Measurements from ENCODE around the gene CLCN6. TPM values are rescaled to one million over a fixed set of nuclear protein-coding genes. Genes with fewer than 3 reads are reported as not detected.

The CLCN6 gene
- polyA plus RNA-seq, 1 donor (not counting 4 experiments of a cell fraction or from before 2014, with no cell fraction given), result 7.4 TPM

DNA sequence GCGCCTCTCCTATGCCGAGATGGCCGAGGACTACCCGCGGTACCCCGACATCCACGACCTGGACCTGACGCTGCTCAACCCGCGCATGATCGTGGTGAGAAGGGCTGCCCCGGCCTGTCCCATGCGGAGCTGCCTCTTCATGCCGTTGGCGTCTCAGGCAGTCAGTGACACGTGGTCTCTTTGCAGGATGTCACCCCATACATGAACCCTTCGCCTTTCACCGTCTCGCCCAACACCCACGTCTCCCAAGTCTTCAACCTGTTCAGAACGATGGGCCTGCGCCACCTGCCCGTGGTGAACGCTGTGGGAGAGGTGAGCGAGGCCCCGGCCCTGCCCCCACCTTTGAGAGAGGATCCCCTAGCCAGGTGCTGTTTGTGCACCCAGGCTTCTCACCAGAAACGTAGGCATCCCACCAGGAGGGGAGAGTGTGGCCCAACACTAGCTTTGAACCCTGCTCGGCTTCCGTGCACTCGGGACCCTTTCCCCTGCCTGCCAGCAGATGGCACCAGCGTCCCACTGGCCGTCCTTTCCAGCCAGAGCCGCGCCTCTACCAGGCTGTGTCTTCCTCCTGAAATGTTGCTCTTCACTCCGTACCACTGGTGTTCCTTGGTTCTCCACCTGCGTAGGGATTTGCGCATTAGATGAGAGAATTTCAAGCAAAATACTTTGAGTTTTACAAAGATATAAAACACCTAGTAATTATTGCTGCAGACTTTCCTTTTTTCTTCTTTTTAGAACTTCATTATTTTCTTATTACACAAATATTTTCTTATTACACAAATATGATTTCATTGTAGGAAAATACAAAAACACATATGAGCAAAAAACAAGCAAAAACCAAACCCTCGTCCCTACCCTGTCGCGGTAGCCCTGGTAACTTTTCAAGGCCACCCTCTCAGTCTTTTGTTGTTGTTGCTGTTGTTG is 32.6 kb downstream of the CLCN6 start:
- H3K9me3 ChIP-seq (ENCODE audit: control insufficient read depth, low read depth, low read length), result no peaks in the 10 kb centered on the region
- H3K27ac ChIP-seq (ENCODE audit: control insufficient read depth, insufficient read depth, low read length), result no peak overlapping the region
- no peaks in the 10 kb centered on the region for H3K4me1 ChIP-seq (ENCODE audit: control insufficient read depth, extremely low read depth, insufficient read depth, low read length)
- H3K36me3 ChIP-seq (ENCODE audit: control insufficient read depth in 2 of 2, extremely low read depth in 1 of 2, insufficient read depth in 2 of 2, low read length in 2 of 2), result peaks cover 62 to 67% of the 10 kb centered on the region in 2 experiments
- no peaks in the 10 kb centered on the region for H3K79me2 ChIP-seq (ENCODE audit: control insufficient read depth, insufficient read depth, low read length)
- peaks cover 3% of the 10 kb centered on the region for H4K20me1 ChIP-seq (ENCODE audit: control insufficient read depth, extremely low read depth, insufficient read depth, low read length)
- peak; percentile 81 for FAIRE-seq
- H2AFZ ChIP-seq (ENCODE audit: control insufficient read depth, low read length), result no peak overlapping the region
- no peak overlapping the region for H3K9ac ChIP-seq (ENCODE audit: control insufficient read depth, extremely low read depth, insufficient read depth, low read length)
- DNase-seq (ENCODE audit: low read depth, low spot score), result no peak
- dilution Hi-C loops (cut with MboI; ENCODE audit: extremely low pct_ligation_motif_present, low sequenced_read_pairs), result no loop called here
- no peak overlapping the region for H3K4me2 ChIP-seq (ENCODE audit: control insufficient read depth, extremely low read depth, insufficient read depth, low read depth, low read length)
- TF ChIP-seq, protein P1, sequence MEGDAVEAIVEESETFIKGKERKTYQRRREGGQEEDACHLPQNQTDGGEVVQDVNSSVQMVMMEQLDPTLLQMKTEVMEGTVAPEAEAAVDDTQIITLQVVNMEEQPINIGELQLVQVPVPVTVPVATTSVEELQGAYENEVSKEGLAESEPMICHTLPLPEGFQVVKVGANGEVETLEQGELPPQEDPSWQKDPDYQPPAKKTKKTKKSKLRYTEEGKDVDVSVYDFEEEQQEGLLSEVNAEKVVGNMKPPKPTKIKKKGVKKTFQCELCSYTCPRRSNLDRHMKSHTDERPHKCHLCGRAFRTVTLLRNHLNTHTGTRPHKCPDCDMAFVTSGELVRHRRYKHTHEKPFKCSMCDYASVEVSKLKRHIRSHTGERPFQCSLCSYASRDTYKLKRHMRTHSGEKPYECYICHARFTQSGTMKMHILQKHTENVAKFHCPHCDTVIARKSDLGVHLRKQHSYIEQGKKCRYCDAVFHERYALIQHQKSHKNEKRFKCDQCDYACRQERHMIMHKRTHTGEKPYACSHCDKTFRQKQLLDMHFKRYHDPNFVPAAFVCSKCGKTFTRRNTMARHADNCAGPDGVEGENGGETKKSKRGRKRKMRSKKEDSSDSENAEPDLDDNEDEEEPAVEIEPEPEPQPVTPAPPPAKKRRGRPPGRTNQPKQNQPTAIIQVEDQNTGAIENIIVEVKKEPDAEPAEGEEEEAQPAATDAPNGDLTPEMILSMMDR (optimal IDR thresholded peaks at IDR 0.05 in 1 of 3, IDR thresholded peaks at IDR 0.05 in 1 of 3, conservative IDR thresholded peaks at IDR 0.05 in 1 of 3; ENCODE audit: extremely low read depth in 1 of 3, insufficient read depth in 2 of 3, low read length in 3 of 3), result peak; percentile 99 to 100 (median 100)
- no peak for TF ChIP-seq EZH2 (IDR thresholded peaks at IDR 0.05; ENCODE audit: low read length)
- no peaks in the 10 kb centered on the region for H3K27me3 ChIP-seq (ENCODE audit: control insufficient read depth, extremely low read depth, insufficient read depth, low read length)
- no peak overlapping the region for H3K4me3 ChIP-seq (ENCODE audit: control insufficient read depth in 2 of 3, extremely low read depth in 1 of 3, insufficient read depth in 2 of 3, low read depth in 1 of 3, low read length in 3 of 3)
- no peaks in the 10 kb centered on the region for H3K9me1 ChIP-seq (ENCODE audit: control insufficient read depth, extremely low read depth, insufficient read depth, low read length)

DNA sequence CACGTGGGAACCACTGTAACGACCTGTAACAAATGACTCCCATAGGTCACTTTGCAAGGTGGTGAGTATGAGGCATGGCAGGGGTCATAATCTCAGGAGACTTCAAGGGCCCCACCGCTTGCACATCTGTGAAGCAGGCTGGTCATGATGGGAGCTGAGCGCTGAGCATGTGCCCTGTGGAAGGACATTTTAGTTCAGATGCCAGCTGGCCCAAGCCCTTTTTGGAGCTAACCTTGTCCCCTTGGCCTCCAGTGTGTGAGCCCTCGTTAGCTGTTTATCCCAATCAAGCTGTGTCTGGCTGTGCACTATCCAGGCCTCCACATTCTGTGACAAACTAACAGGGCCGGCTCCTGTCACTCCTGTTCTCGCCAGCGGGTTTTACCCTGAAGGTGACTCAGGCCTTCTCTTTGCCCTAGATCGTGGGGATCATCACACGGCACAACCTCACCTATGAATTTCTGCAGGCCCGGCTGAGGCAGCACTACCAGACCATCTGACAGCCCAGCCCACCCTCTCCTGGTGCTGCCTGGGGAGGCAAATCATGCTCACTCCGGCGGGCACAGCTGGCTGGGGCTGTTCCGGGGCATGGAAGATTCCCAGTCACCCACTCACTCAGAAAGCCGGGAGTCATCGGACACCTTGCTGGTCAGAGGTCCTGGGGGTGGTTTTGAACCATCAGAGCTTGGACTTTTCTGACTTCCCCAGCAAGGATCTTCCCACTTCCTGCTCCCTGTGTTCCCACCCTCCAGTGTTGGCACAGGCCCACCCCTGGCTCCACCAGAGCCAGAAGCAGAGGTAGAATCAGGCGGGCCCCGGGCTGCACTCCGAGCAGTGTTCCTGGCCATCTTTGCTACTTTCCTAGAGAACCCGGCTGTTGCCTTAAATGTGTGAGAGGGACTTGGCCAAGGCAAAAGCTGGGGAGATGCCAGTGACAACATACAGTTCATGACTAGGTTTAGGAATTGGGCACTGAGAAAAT is 34.0 kb downstream of the CLCN6 start:
- no peaks in the 10 kb centered on the region for H3K79me2 ChIP-seq (ENCODE audit: control insufficient read depth, insufficient read depth, low read length)
- no peaks in the 10 kb centered on the region for H3K9me1 ChIP-seq (ENCODE audit: control insufficient read depth, extremely low read depth, insufficient read depth, low read length)
- TF ChIP-seq, protein P1 (optimal IDR thresholded peaks at IDR 0.05 in 1 of 3, IDR thresholded peaks at IDR 0.05 in 1 of 3, conservative IDR thresholded peaks at IDR 0.05 in 1 of 3; ENCODE audit: extremely low read depth in 1 of 3, insufficient read depth in 2 of 3, low read length in 3 of 3), result no peak
- no peak for TF ChIP-seq EZH2 (IDR thresholded peaks at IDR 0.05; ENCODE audit: low read length)
- no peaks in the 10 kb centered on the region for H3K4me1 ChIP-seq (ENCODE audit: control insufficient read depth, extremely low read depth, insufficient read depth, low read length)
- H3K9ac ChIP-seq (ENCODE audit: control insufficient read depth, extremely low read depth, insufficient read depth, low read length), result no peak overlapping the region
- no peak for FAIRE-seq
- H3K4me2 ChIP-seq (ENCODE audit: control insufficient read depth, extremely low read depth, insufficient read depth, low read depth, low read length), result no peak overlapping the region
- H3K4me3 ChIP-seq (ENCODE audit: control insufficient read depth in 2 of 3, extremely low read depth in 1 of 3, insufficient read depth in 2 of 3, low read depth in 1 of 3, low read length in 3 of 3), result no peak overlapping the region
- no peak for DNase-seq (ENCODE audit: low read depth, low spot score)
- peaks cover 55 to 68% of the 10 kb centered on the region in 2 experiments for H3K36me3 ChIP-seq (ENCODE audit: control insufficient read depth in 2 of 2, extremely low read depth in 1 of 2, insufficient read depth in 2 of 2, low read length in 2 of 2)
- dilution Hi-C loops (cut with MboI; ENCODE audit: extremely low pct_ligation_motif_present, low sequenced_read_pairs), result no loop called here
- no peaks in the 10 kb centered on the region for H3K9me3 ChIP-seq (ENCODE audit: control insufficient read depth, low read depth, low read length)
- H4K20me1 ChIP-seq (ENCODE audit: control insufficient read depth, extremely low read depth, insufficient read depth, low read length), result no peaks in the 10 kb centered on the region
- H3K27me3 ChIP-seq (ENCODE audit: control insufficient read depth, extremely low read depth, insufficient read depth, low read length), result no peaks in the 10 kb centered on the region
- no peak overlapping the region for H2AFZ ChIP-seq (ENCODE audit: control insufficient read depth, low read length)
- no peak overlapping the region for H3K27ac ChIP-seq (ENCODE audit: control insufficient read depth, insufficient read depth, low read length)

Measured in keratinocyte (primary cell).